Keratinocyte (primary cell): ENCODE data around the gene POU6F2.

Experiments used
- EZH2 ChIP-seq: IDR thresholded peaks from one replicate; pipeline ENCODE4 v1.6.1; 2012; ENCODE audit warnings: inconsistent platforms, mild to moderate bottlenecking, low read length, moderate library complexity
- TF ChIP-seq, protein P1 (sequence below), 3 experiments: IDR thresholded peaks in 1 of 3; conservative IDR thresholded peaks in 1 of 3; optimal IDR thresholded peaks in 1 of 3; 2 replicates in 2 of 3; 3 replicates in 1 of 3; pipeline versions ENCODE3 to v1.5.1; 2011; ENCODE audit warnings: low read length in 3 of 3, mild to moderate bottlenecking in 3 of 3, moderate library complexity in 2 of 3, control low read depth in 1 of 3, inconsistent platforms in 1 of 3; ENCODE audit not compliant: insufficient read depth in 2 of 3; ENCODE audit errors: extremely low read depth in 1 of 3

DNA sequence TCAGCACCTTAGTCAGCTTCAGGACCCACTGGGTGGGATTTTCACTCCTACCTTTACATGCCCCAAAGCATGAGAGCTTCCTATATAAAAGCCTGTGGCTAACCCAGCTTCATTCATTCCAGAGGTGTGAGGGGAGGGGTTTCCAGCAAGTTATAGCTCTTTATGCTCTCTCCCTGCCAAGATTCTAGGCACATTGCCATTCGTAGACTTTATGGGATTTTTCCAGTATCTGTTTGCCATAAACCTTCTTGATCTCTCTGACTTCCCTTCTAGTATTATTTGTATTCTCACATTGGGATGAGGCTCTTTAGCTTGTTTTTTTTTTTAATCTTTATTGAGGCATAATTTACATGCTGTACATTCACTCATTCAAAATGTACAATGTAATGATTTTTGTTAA is 67.5 kb downstream of the POU6F2 start:
- TF ChIP-seq, protein P1, sequence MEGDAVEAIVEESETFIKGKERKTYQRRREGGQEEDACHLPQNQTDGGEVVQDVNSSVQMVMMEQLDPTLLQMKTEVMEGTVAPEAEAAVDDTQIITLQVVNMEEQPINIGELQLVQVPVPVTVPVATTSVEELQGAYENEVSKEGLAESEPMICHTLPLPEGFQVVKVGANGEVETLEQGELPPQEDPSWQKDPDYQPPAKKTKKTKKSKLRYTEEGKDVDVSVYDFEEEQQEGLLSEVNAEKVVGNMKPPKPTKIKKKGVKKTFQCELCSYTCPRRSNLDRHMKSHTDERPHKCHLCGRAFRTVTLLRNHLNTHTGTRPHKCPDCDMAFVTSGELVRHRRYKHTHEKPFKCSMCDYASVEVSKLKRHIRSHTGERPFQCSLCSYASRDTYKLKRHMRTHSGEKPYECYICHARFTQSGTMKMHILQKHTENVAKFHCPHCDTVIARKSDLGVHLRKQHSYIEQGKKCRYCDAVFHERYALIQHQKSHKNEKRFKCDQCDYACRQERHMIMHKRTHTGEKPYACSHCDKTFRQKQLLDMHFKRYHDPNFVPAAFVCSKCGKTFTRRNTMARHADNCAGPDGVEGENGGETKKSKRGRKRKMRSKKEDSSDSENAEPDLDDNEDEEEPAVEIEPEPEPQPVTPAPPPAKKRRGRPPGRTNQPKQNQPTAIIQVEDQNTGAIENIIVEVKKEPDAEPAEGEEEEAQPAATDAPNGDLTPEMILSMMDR (optimal IDR thresholded peaks at IDR 0.05 in 1 of 3, IDR thresholded peaks at IDR 0.05 in 1 of 3, conservative IDR thresholded peaks at IDR 0.05 in 1 of 3; ENCODE audit: extremely low read depth in 1 of 3, insufficient read depth in 2 of 3, low read length in 3 of 3): no peak
- no peak for TF ChIP-seq EZH2
